Middle frontal gyrus (tissue), 1 donor: Measurements from ENCODE around the gene RHBG.
A peak's percentile ranks its signal among the peaks of the same experiment; 100 is the strongest.

ENCODE experiments used
- DNase-seq: peaks from one replicate; pipeline ENCODE4 v3.0.0-alpha.2; 2015; ENCODE audit warnings: low spot score; ENCODE audit errors: extremely low spot score

RHBG gene

GRCh38 chr1:156386134-156386901, 17.3 kb downstream of the RHBG start:
- no peak for DNase-seq

GRCh38 chr1:156386949-156387869, 18.2 kb downstream of the RHBG start:
- DNase-seq: no peak

- DNase-seq: no peak
These were observed 18.8 kb downstream of the RHBG start for GRCh38 chr1:156387870-156388173.

- peak; percentile 77 for DNase-seq
These were observed 19.4 kb downstream of the RHBG start for GRCh38 chr1:156388174-156389137.

GRCh38 chr1:156389311-156389710, 20.3 kb downstream of the RHBG start:
- DNase-seq: no peak

GRCh38 chr1:156390469-156391365, 21.7 kb downstream of the RHBG start:
- DNase-seq: peak; percentile 31

- DNase-seq: no peak
These were observed 22.3 kb downstream of the RHBG start for GRCh38 chr1:156391366-156391677.

GRCh38 chr1:156391701-156392100, 22.7 kb downstream of the RHBG start:
- DNase-seq: no peak

- DNase-seq: no peak
These were observed 23.4 kb downstream of the RHBG start for GRCh38 chr1:156392452-156392853.

GRCh38 chr1:156393095-156393494, 24.1 kb downstream of the RHBG start:
- no peak for DNase-seq

- DNase-seq: no peak
These were observed 25.1 kb downstream of the RHBG start for GRCh38 chr1:156394082-156394481.

- DNase-seq: no peak
These were observed 25.9 kb downstream of the RHBG start for GRCh38 chr1:156394835-156395461.

GRCh38 chr1:156399355-156400125, 30.5 kb downstream of the RHBG start:
- no peak for DNase-seq

- no peak for DNase-seq
These were observed 31.4 kb downstream of the RHBG start for GRCh38 chr1:156400191-156400935.

GRCh38 chr1:156401041-156401574, 32.1 kb downstream of the RHBG start:
- DNase-seq: no peak

- no peak for DNase-seq
These were observed 32.7 kb downstream of the RHBG start for GRCh38 chr1:156401681-156402081.

GRCh38 chr1:156402331-156403020, 33.5 kb downstream of the RHBG start:
- no peak for DNase-seq

- no peak for DNase-seq
These were observed 36.7 kb downstream of the RHBG start for GRCh38 chr1:156405670-156406069.
